Lung (tissue), 12 donors: ENCODE results near the gene HSFX3. TPM values are rescaled to one million over a fixed set of nuclear protein-coding genes. Genes with fewer than 3 reads are reported as not detected.

ENCODE experiments used
- ATAC-seq: fragments of 200-7000 bp; cut with Tn5 transposase; one replicate; pipeline ENCODE4 v1.9.1; 2020; ENCODE audit warnings: moderate number of reproducible peaks; ENCODE audit not compliant: insufficient read depth, low FRiP score
- DNase-seq, 3 donors: peaks; one replicate each; pipeline ENCODE4 v3.0.0-alpha.2; 2013 to 2017
- H3K27ac ChIP-seq, 2 donors: one replicate each; pipeline ENCODE4 v1.5.1; 2013; ENCODE audit warnings: mild to moderate bottlenecking in 2 of 2, moderate library complexity in 2 of 2, control low read depth in 1 of 2, inconsistent platforms in 1 of 2, low read depth in 1 of 2, low read length in 1 of 2
- H3K27me3 ChIP-seq, 3 donors: one replicate each; pipeline ENCODE4 v1.5.1; 2013; ENCODE audit warnings: low read length in 2 of 3; ENCODE audit not compliant: control insufficient read depth in 3 of 3, insufficient read depth in 3 of 3
- H3K36me3 ChIP-seq, 4 donors: one replicate each; pipeline ENCODE4 v1.5.1; 2013; ENCODE audit warnings: low read length in 4 of 4, mild to moderate bottlenecking in 1 of 4, moderate library complexity in 1 of 4; ENCODE audit not compliant: control insufficient read depth in 4 of 4, insufficient read depth in 4 of 4
- H3K4me1 ChIP-seq, 5 donors: one replicate each; pipeline ENCODE4 v1.5.1; 2013; ENCODE audit warnings: low read length in 5 of 5, mild to moderate bottlenecking in 2 of 5, moderate library complexity in 1 of 5; ENCODE audit not compliant: control insufficient read depth in 5 of 5, insufficient read depth in 5 of 5
- H3K4me3 ChIP-seq: one replicate; pipeline ENCODE4 v1.5.1; 2013; ENCODE audit warnings: mild to moderate bottlenecking, control low read depth, moderate library complexity
- H3K9ac ChIP-seq, 2 donors: one replicate each; pipeline ENCODE4 v1.5.1; 2013; ENCODE audit warnings: low read length in 2 of 2, control low read depth in 1 of 2; ENCODE audit not compliant: insufficient read depth in 1 of 2
- H3K9me3 ChIP-seq, 4 donors: one replicate each; pipeline ENCODE4 v1.5.1; 2013; ENCODE audit warnings: low read length in 3 of 4, mild to moderate bottlenecking in 1 of 4, moderate library complexity in 1 of 4; ENCODE audit not compliant: control insufficient read depth in 4 of 4, insufficient read depth in 3 of 4
- WGBS, 2 donors: extraction: QIAGEN DNeasy Blood & Tissue Kit; methylation state at CpG; one replicate each; pipeline ENCODE4 v1.1.7; 2013; 5-methylcytosine and 5-hydroxymethylcytosine counted together
- polyA plus RNA-seq, 2 donors: library from polyadenylated mRNA; stranded (reverse); fragments of 200-250 nt; gene quantifications; one replicate each; pipeline ENCODE4 v1.2.1, GENCODE V29; 2013
- total RNA-seq, 2 donors: library from RNA; depleted of rRNA in 1 of 2; stranded (reverse); fragments of >200 nt in 1 of 2; gene quantifications; one replicate each; pipeline ENCODE4 v1.2.1, GENCODE V29; 2014 to 2021
- TF ChIP-seq, protein P1 (sequence below): IDR thresholded peaks from 2 replicates; pipeline ENCODE4 v1.5.1; 2012; ENCODE audit warnings: mild to moderate bottlenecking; ENCODE audit errors: control extremely low read depth, extremely low read depth
- donor health status: control.
- donor health status: control.
- donor health status: Bipolar disorder and iron deficiency.
- donor health status: healthy.
- donor health status: DM: yes; HTN: yes; CAD: no.

The HSFX3 gene
- total and polyA plus RNA-seq, 4 donors: not detected

DNA sequence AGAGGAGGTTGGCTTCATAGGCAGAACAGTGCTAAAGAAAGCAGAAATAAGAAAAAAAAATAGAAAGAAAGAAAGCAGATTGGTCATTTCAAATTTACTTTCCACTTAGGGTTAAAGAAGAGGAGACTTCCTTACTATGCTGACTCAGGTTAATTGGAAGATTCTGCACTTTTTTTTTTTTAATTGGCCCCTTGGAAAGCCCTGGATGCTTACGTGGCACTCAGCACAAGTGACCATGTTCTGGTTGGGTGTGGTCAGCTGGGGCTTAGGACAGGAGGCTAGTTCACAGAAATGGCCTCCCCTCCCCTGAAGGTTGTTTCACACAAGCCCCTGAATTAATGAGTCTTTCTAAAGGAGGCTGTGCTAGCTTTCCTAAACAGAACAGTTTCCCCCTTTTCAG lies 23.0 kb upstream of the HSFX3 start:
- no peak for DNase-seq
- 31% methylated on average over 1 of the region's 1 CpG; no CpG with 5 or more reads in 1 of the 2 donors for WGBS, 2 donors

DNA sequence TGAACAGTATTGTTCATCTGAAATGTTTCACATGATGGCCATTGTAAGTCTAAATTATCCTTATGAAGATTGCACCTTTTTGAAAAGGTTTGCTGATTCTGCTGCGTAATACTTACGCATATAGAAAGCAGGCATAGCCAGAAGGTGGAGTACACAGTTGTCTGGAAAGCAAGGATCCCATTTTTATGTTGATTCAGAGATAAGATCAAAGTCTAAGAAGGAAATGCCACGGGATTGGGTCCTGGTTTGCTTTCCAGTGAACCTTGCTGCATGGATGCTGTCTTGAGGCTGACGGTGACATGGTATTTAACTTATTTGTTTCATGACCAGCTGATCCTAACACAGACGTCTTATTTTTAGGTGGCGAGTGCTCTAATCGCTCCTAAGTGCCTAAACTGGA lies 22.0 kb upstream of the HSFX3 start:
- H3K27me3 ChIP-seq: peaks cover 0 to 3% (median 2%) of the 10 kb centered on the region in 3 donors
- H3K36me3 ChIP-seq: no peaks in the 10 kb centered on the region
- no peak overlapping the region for H3K4me3 ChIP-seq
- ATAC-seq (no peak), DNase-seq (no peak)
- TF ChIP-seq, protein P1, sequence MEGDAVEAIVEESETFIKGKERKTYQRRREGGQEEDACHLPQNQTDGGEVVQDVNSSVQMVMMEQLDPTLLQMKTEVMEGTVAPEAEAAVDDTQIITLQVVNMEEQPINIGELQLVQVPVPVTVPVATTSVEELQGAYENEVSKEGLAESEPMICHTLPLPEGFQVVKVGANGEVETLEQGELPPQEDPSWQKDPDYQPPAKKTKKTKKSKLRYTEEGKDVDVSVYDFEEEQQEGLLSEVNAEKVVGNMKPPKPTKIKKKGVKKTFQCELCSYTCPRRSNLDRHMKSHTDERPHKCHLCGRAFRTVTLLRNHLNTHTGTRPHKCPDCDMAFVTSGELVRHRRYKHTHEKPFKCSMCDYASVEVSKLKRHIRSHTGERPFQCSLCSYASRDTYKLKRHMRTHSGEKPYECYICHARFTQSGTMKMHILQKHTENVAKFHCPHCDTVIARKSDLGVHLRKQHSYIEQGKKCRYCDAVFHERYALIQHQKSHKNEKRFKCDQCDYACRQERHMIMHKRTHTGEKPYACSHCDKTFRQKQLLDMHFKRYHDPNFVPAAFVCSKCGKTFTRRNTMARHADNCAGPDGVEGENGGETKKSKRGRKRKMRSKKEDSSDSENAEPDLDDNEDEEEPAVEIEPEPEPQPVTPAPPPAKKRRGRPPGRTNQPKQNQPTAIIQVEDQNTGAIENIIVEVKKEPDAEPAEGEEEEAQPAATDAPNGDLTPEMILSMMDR: no peak
- no peaks in the 10 kb centered on the region for H3K9me3 ChIP-seq
- WGBS, 2 donors: 76% methylated on average over 7 of the region's 7 CpGs; no CpG with 5 or more reads in 1 of the 2 donors
- no peaks in the 10 kb centered on the region for H3K4me1 ChIP-seq
- H3K27ac ChIP-seq: no peak overlapping the region
- no peak overlapping the region for H3K9ac ChIP-seq

More for the DNA sequence above, 23.0 kb upstream of the HSFX3 start:
- Histone ChIP-seq H3K9me3 (no peaks in the 10 kb centered on the region), H3K9ac (no peak overlapping the region), H3K36me3 (no peaks in the 10 kb centered on the region), H3K4me1 (no peaks in the 10 kb centered on the region), H3K4me3 (no peak overlapping the region), H3K27me3 (peaks cover 0 to 3% (median 2%) of the 10 kb centered on the region in 3 donors), H3K27ac (no peak overlapping the region)
- TF ChIP-seq, protein P1: no peak
- ATAC-seq: no peak

DNA sequence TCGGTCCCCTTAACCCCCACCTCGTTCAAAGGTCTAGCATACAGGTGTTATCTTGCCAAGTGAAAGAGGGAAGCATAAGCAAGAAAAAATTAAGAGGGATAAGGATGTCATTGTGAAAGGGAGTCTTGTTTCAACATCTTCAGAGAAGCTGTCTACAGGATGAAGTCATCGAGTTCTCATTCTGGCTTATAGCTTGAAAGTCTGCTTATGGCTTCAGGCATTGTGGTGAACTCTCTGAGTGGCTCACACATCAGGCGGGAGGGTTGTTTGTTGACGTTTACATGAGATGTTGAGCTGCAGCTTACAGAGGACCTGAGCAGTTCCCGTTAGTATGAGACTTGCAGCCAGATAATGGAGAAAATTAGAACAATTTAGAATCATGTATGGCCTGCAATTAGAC lies 20.9 kb upstream of the HSFX3 start:
- Histone ChIP-seq H3K27ac (no peak overlapping the region), H3K27me3 (peaks cover 0 to 3% (median 2%) of the 10 kb centered on the region in 3 donors), H3K4me1 (no peaks in the 10 kb centered on the region), H3K9me3 (no peaks in the 10 kb centered on the region), H3K36me3 (no peaks in the 10 kb centered on the region), H3K4me3 (no peak overlapping the region), H3K9ac (no peak overlapping the region)
- WGBS, 2 donors: 60% methylated on average over 6 of the region's 6 CpGs; no CpG with 5 or more reads in 1 of the 2 donors
- ATAC-seq: no peak
- TF ChIP-seq, protein P1: no peak
- DNase-seq: peak in 2 of 3 donors; percentile 0 to 3

DNA sequence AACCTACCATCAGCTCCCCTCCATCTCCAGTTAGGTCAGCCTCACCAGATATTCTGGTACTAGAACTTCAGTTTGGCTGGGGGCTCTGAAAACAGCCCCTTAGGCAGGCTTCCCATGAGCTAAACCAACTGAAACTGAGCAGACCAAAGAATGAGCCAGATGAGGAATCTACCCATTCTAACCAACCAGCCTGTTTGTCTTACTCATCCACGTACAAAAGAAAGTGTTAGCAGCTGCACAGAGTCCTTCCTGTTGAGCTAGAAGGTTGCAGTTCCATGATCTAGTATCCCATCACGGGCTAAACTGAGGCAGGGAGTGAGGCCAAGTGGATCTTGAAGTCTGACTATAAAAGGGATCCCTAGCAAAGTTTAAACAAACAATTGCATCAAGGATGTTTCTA lies 20.0 kb upstream of the HSFX3 start:
- 42% methylated on average over 2 of the region's 2 CpGs; no CpG with 5 or more reads in 1 of the 2 donors for WGBS, 2 donors
- no peaks in the 10 kb centered on the region for H3K36me3 ChIP-seq
- H3K9ac ChIP-seq: no peak overlapping the region
- no peak overlapping the region for H3K4me3 ChIP-seq
- peaks cover 0 to 3% (median 2%) of the 10 kb centered on the region in 3 donors for H3K27me3 ChIP-seq
- no peaks in the 10 kb centered on the region for H3K9me3 ChIP-seq
- ATAC-seq: no peak
- H3K4me1 ChIP-seq: no peaks in the 10 kb centered on the region
- no peak overlapping the region for H3K27ac ChIP-seq
- TF ChIP-seq, protein P1: no peak
- no peak for DNase-seq
